HG02938 (cell line): ENCODE measurements around the gene GLCE.
"Not testable (repeated sequence)": the region's sequence is repeated elsewhere in the genome, so short reads cannot be mapped to it uniquely, and the experiment has no call there.

Source experiments
- ATAC-seq: cut with Tn5 transposase; IDR thresholded peaks from one replicate; pipeline ENCODE4 v1.9.1; 2021; ENCODE audit warnings: mild to moderate bottlenecking, moderate library complexity; ENCODE audit not compliant: unreplicated experiment

Gene GLCE

GRCh38 chr15:69293741-69294615 lies 133.5 kb downstream of the GLCE start:
- ATAC-seq = no peak

- ATAC-seq = no peak
Measured at GRCh38 chr15:69296606-69297005, 136.2 kb downstream of the GLCE start.

- ATAC-seq = no peak
Measured at GRCh38 chr15:69297642-69298353, 137.4 kb downstream of the GLCE start.

- ATAC-seq = no peak
Measured at GRCh38 chr15:69298354-69298696, 137.9 kb downstream of the GLCE start.

- no peak for ATAC-seq
Measured at GRCh38 chr15:69298697-69299441, 138.4 kb downstream of the GLCE start, which contains the start of gene PAQR5. PAQR5 (plus strand) TSS chr15:69298912; CDS start chr15:69360081, 61,169 bp downstream.

GRCh38 chr15:69299451-69299886 lies 139.0 kb downstream of the GLCE start:
- ATAC-seq = no peak

GRCh38 chr15:69299943-69300588 lies 139.6 kb downstream of the GLCE start:
- ATAC-seq = no peak

- ATAC-seq = not testable (repeated sequence)
Measured at GRCh38 chr15:69301101-69301500, 140.7 kb downstream of the GLCE start.

GRCh38 chr15:69302087-69302486 lies 141.7 kb downstream of the GLCE start:
- not testable (repeated sequence) for ATAC-seq

- ATAC-seq = no peak
Measured at GRCh38 chr15:69302929-69303328, 142.5 kb downstream of the GLCE start.

- no peak for ATAC-seq
Measured at GRCh38 chr15:69303337-69304181, 143.1 kb downstream of the GLCE start.

GRCh38 chr15:69304182-69304545 lies 143.7 kb downstream of the GLCE start:
- ATAC-seq = no peak

- no peak for ATAC-seq
Measured at GRCh38 chr15:69305204-69305931, 144.9 kb downstream of the GLCE start.

GRCh38 chr15:69305933-69306568 lies 145.6 kb downstream of the GLCE start:
- no peak for ATAC-seq

- ATAC-seq = no peak
Measured at GRCh38 chr15:69307939-69308338, 147.5 kb downstream of the GLCE start.

GRCh38 chr15:69308949-69309348 lies 148.5 kb downstream of the GLCE start:
- ATAC-seq = no peak

- ATAC-seq = no peak
Measured at GRCh38 chr15:69311319-69311721, 150.9 kb downstream of the GLCE start.

- no peak for ATAC-seq
Measured at GRCh38 chr15:69313432-69314000, 153.1 kb downstream of the GLCE start.
